HCT116 (cell line): Measurements from ENCODE around the gene PLPP2. TPM values are rescaled to one million over a fixed set of nuclear protein-coding genes. Genes with fewer than 3 reads are reported as not detected.

Source experiments
- ATAC-seq: fragments of 200-7000 bp; cut with Tn5 transposase; 2 replicates; pipeline ENCODE4 v1.9.1; 2020; ENCODE audit warnings: mild to moderate bottlenecking, moderate library complexity
- BruUV-seq: library from RNA; stranded (reverse); fragments of 400-500 nt; replicated peaks from 2 replicates; lab custom pipeline; 2021; lab: Mats Ljungman, UMichigan
- CTCF ChIA-PET: fragments of 300-600 bp; sonication (Branson Sonifier 250); formaldehyde crosslinking; loops from one replicate; lab custom pipeline; 2021; ENCODE audit warnings: antibody characterized with exemption; lab: Charles Lee
- POLR2A ChIA-PET: fragments of 300-600, 350-600 bp; sonication (Branson Sonifier 250); formaldehyde crosslinking; loops from one replicate; lab custom pipeline; 2021; ENCODE audit warnings: antibody characterized with exemption; lab: Charles Lee
- RAD21 ChIA-PET, 2 experiments: fragments of 300-600 bp; sonication (Branson Sonifier 250); formaldehyde crosslinking; loops; one replicate each; lab custom pipeline; 2023; ENCODE audit warnings: low total read pairs in 2 of 2; ENCODE audit not compliant: uncharacterized antibody in 2 of 2, unreplicated experiment in 2 of 2, low non-redundant PET in 1 of 2; lab: Charles Lee
- DNase-seq: peaks from one replicate; pipeline ENCODE4 v3.0.0-alpha.2; 2010; ENCODE audit warnings: low read depth, low spot score
- H2AFZ ChIP-seq: fragments of 200-600 bp; shearing (Covaris generic), sonication (generic); 2 replicates; pipeline ENCODE4 v1.6.1; 2017; ENCODE audit warnings: low read depth, mixed run types, mixed read lengths, antibody characterized with exemption, low read length; ENCODE audit not compliant: poor library complexity, severe bottlenecking
- H3K27ac ChIP-seq: 2 replicates; pipeline ENCODE4 v1.5.1; 2012; ENCODE audit warnings: low read depth, low read length
- H3K27me3 ChIP-seq: fragments of 200-600 bp; sonication (generic); 2 replicates; pipeline ENCODE4 v1.6.1; 2016; ENCODE audit warnings: mixed run types, low read length, mixed read lengths; ENCODE audit not compliant: insufficient read depth
- H3K36me3 ChIP-seq, 2 experiments: fragments of 200-500 bp in 1 of 2; fragments of 200-600 bp in 1 of 2; sonication (Bioruptor generic) in 1 of 2; sonication (generic) in 1 of 2; 2 replicates each; pipeline versions ENCODE4 v1.5.1 to v1.6.1; 2014 to 2016; ENCODE audit warnings: low read length in 2 of 2, inconsistent platforms in 1 of 2, mixed read lengths in 1 of 2, mixed run types in 1 of 2; ENCODE audit not compliant: insufficient read depth in 2 of 2, control insufficient read depth in 1 of 2
- H3K4me1 ChIP-seq, 2 experiments: fragments of 200-600 bp in 1 of 2; sonication (generic) in 1 of 2; 2 replicates each; pipeline versions ENCODE4 v1.5.1 to v1.6.1; 2012 to 2017; ENCODE audit warnings: low read length in 2 of 2, inconsistent platforms in 1 of 2, mild to moderate bottlenecking in 1 of 2, mixed read lengths in 1 of 2, mixed run types in 1 of 2, moderate library complexity in 1 of 2; ENCODE audit not compliant: insufficient read depth in 2 of 2, control insufficient read depth in 1 of 2
- H3K4me2 ChIP-seq: fragments of 200-600 bp; sonication (generic); 2 replicates; pipeline ENCODE4 v1.6.1; 2017; ENCODE audit warnings: mixed run types, low read length, mixed read lengths
- H3K4me3 ChIP-seq, 2 experiments: fragments of 200-600 bp in 1 of 2; sonication (generic) in 1 of 2; replicated peaks in 1 of 2; 2 replicates each; pipeline ENCODE4 v1.5.1; 2011 to 2016; ENCODE audit warnings: low read length in 2 of 2, control low read depth in 1 of 2, low read depth in 1 of 2, mild to moderate bottlenecking in 1 of 2, mixed read lengths in 1 of 2, mixed run types in 1 of 2
- H3K79me2 ChIP-seq: fragments of 200-600 bp; sonication (generic); 2 replicates; pipeline ENCODE4 v1.6.1; 2017; ENCODE audit warnings: mild to moderate bottlenecking, mixed run types, low read length, moderate library complexity, mixed read lengths; ENCODE audit not compliant: insufficient read depth
- H3K9ac ChIP-seq: fragments of 200-600 bp; sonication (generic); 2 replicates; pipeline ENCODE4 v1.6.1; 2016; ENCODE audit warnings: low read length, mixed read lengths
- H3K9me2 ChIP-seq: fragments of 200-600 bp; sonication (generic), shearing (Covaris generic); 2 replicates; pipeline ENCODE4 v1.6.1; 2017; ENCODE audit warnings: mixed run types, mild to moderate bottlenecking, moderate library complexity; ENCODE audit not compliant: insufficient read depth
- H3K9me3 ChIP-seq, 2 experiments: fragments of 200-500 bp in 1 of 2; fragments of 200-600 bp in 1 of 2; sonication (Bioruptor generic) in 1 of 2; sonication (generic) in 1 of 2; 2 replicates each; pipeline ENCODE4 v1.6.1; 2014 to 2017; ENCODE audit warnings: low read length in 2 of 2, mixed read lengths in 2 of 2, inconsistent platforms in 1 of 2, low read depth in 1 of 2, mild to moderate bottlenecking in 1 of 2, mixed run types in 1 of 2, moderate library complexity in 1 of 2; ENCODE audit not compliant: control insufficient read depth in 1 of 2, insufficient read depth in 1 of 2
- H4K20me1 ChIP-seq: fragments of 200-600 bp; sonication (generic), shearing (Covaris generic); 2 replicates; pipeline ENCODE4 v1.6.1; 2017; ENCODE audit warnings: mixed run types, mild to moderate bottlenecking, moderate library complexity; ENCODE audit not compliant: insufficient read depth
- CBX3 ChIP-seq: IDR thresholded peaks from 2 replicates; pipeline ENCODE4 v1.6.1; 2012; ENCODE audit warnings: low read depth
- CEBPB ChIP-seq: IDR thresholded peaks from 2 replicates; pipeline ENCODE4 v1.6.1; 2012; ENCODE audit warnings: low read depth
- EGR1 ChIP-seq: IDR thresholded peaks from 2 replicates; pipeline ENCODE4 v1.6.1; 2012; ENCODE audit warnings: low read depth
- ELF1 ChIP-seq: IDR thresholded peaks from 2 replicates; pipeline ENCODE4 v1.6.1; 2012; ENCODE audit warnings: low read depth, borderline replicate concordance
- EZH2phosphoT487 ChIP-seq: fragments of 200-600 bp; IDR thresholded peaks from 2 replicates; pipeline ENCODE4 v1.6.1; 2018; ENCODE audit warnings: antibody characterized with exemption, borderline replicate concordance
- FOSL1 ChIP-seq: IDR thresholded peaks from 2 replicates; pipeline ENCODE4 v1.6.1; 2012; ENCODE audit warnings: low read depth
- POLR2A ChIP-seq: IDR thresholded peaks from 2 replicates; pipeline ENCODE4 v1.7.0; 2011; ENCODE audit warnings: borderline replicate concordance; ENCODE audit not compliant: insufficient read depth, insufficient read length; ENCODE audit errors: extremely low read depth
- POLR2AphosphoS5 ChIP-seq: IDR thresholded peaks from 2 replicates; pipeline ENCODE4 v1.6.1; 2011; ENCODE audit warnings: mild to moderate bottlenecking, low read depth, low read length, moderate library complexity
- SP1 ChIP-seq: IDR thresholded peaks from 2 replicates; pipeline ENCODE4 v1.6.1; 2012; ENCODE audit warnings: low read depth
- SRF ChIP-seq: IDR thresholded peaks from 2 replicates; pipeline ENCODE4 v1.6.1; 2012; ENCODE audit warnings: low read depth
- YY1 ChIP-seq: IDR thresholded peaks from 2 replicates; pipeline ENCODE4 v1.6.1; 2011; ENCODE audit warnings: low read length, low read depth, moderate library complexity, mild to moderate bottlenecking; ENCODE audit not compliant: insufficient replicate concordance; ENCODE audit errors: extremely low read depth
- ZFX ChIP-seq: fragments of 450-650 bp; IDR thresholded peaks from 2 replicates; pipeline ENCODE4 v1.6.1; 2017
- ZNF274 ChIP-seq: fragments of 200-500 bp; sonication (Bioruptor generic); IDR thresholded peaks from 2 replicates; pipeline ENCODE4 v1.6.1; 2014; ENCODE audit warnings: mild to moderate bottlenecking, low read depth, low read length, inconsistent platforms
- intact Hi-C: fragments of 100-400 bp; cut with micrococcal nuclease; formaldehyde crosslinking; loops from 2 replicates; pipeline ENCODE4 v1.10.0; 2022
- total RNA-seq: library from RNA; stranded (reverse); gene quantifications from one replicate; pipeline ENCODE4 v1.2.1, GENCODE V29; 2021; ENCODE audit not compliant: unreplicated experiment
- TF ChIP-seq, protein P1 (sequence below): IDR thresholded peaks from 2 replicates; pipeline ENCODE4 v1.6.1; 2012; ENCODE audit warnings: low read depth
- TF ChIP-seq, protein P2 (sequence below): IDR thresholded peaks from 2 replicates; pipeline ENCODE4 v1.6.1; 2011; ENCODE audit warnings: mild to moderate bottlenecking, low read length, moderate library complexity; ENCODE audit not compliant: insufficient replicate concordance; ENCODE audit errors: extremely low read depth

The PLPP2 gene
- total RNA-seq, 1 experiment from 2014 or later: 128 TPM

DNA sequence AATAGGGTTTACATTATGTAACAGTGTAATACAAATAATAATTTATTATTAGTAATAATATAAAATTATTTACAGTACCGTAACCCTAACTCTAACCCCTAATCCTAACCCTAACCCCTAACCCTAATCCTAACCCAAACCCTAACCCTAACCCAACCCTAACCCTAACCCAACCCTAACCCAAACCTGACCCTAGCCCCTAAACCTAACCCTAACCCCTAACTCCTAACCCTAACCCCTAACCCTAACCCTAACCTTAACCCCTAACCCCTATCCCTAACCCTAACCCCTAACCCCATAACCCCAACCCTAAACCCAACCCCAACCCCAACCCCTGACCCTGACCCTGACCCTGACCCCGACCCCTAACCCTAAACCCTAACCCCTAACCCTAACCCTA lies 45.7 kb downstream of the PLPP2 start:
- Histone ChIP-seq H3K4me2 (no peak overlapping the region), H3K36me3 (no peaks in the 10 kb centered on the region), H2AFZ (no peak overlapping the region), H3K9me3 (no peaks in the 10 kb centered on the region; a peak in 1 of 4 replicates), H3K79me2 (no peaks in the 10 kb centered on the region), H3K9ac (no peak overlapping the region), H3K4me3 (no peak overlapping the region), H3K9me2 (no peaks in the 10 kb centered on the region), H3K27me3 (no peaks in the 10 kb centered on the region), H3K4me1 (no peaks in the 10 kb centered on the region), H3K27ac (no peak overlapping the region), H4K20me1 (no peaks in the 10 kb centered on the region)
- intact Hi-C loops: no loop called here
- ATAC-seq: no peak
- TF ChIP-seq SP1 (no peak), ZFX (no peak), FOSL1 (no peak), YY1 (no peak), POLR2AphosphoS5 (no peak), ZNF274 (no peak), CBX3 (no peak), EGR1 (no peak), SRF (no peak), POLR2A (no peak), ELF1 (no peak), EZH2phosphoT487 (no peak), CEBPB (no peak)
- TF ChIP-seq, protein P1, sequence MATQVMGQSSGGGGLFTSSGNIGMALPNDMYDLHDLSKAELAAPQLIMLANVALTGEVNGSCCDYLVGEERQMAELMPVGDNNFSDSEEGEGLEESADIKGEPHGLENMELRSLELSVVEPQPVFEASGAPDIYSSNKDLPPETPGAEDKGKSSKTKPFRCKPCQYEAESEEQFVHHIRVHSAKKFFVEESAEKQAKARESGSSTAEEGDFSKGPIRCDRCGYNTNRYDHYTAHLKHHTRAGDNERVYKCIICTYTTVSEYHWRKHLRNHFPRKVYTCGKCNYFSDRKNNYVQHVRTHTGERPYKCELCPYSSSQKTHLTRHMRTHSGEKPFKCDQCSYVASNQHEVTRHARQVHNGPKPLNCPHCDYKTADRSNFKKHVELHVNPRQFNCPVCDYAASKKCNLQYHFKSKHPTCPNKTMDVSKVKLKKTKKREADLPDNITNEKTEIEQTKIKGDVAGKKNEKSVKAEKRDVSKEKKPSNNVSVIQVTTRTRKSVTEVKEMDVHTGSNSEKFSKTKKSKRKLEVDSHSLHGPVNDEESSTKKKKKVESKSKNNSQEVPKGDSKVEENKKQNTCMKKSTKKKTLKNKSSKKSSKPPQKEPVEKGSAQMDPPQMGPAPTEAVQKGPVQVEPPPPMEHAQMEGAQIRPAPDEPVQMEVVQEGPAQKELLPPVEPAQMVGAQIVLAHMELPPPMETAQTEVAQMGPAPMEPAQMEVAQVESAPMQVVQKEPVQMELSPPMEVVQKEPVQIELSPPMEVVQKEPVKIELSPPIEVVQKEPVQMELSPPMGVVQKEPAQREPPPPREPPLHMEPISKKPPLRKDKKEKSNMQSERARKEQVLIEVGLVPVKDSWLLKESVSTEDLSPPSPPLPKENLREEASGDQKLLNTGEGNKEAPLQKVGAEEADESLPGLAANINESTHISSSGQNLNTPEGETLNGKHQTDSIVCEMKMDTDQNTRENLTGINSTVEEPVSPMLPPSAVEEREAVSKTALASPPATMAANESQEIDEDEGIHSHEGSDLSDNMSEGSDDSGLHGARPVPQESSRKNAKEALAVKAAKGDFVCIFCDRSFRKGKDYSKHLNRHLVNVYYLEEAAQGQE: no peak
- TF ChIP-seq, protein P2, sequence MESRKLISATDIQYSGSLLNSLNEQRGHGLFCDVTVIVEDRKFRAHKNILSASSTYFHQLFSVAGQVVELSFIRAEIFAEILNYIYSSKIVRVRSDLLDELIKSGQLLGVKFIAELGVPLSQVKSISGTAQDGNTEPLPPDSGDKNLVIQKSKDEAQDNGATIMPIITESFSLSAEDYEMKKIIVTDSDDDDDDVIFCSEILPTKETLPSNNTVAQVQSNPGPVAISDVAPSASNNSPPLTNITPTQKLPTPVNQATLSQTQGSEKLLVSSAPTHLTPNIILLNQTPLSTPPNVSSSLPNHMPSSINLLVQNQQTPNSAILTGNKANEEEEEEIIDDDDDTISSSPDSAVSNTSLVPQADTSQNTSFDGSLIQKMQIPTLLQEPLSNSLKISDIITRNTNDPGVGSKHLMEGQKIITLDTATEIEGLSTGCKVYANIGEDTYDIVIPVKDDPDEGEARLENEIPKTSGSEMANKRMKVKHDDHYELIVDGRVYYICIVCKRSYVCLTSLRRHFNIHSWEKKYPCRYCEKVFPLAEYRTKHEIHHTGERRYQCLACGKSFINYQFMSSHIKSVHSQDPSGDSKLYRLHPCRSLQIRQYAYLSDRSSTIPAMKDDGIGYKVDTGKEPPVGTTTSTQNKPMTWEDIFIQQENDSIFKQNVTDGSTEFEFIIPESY: no peak
- POLR2A ChIA-PET: no interaction called here
- BruUV-seq: no TSS peak
- RAD21 ChIA-PET: no interaction called here
- CTCF ChIA-PET: no interaction called here
- DNase-seq: no peak

Other genes with a start within 250 kb of the PLPP2 start
- not detected for gene OR4F17, start 184.3 kb downstream of the PLPP2 start, total RNA-seq
- gene MIER2, start 53.4 kb upstream of the PLPP2 start, total RNA-seq: 41.5 TPM
- 7.1 TPM for gene C2CD4C, start 117.7 kb upstream of the PLPP2 start, total RNA-seq
- gene SHC2, start 169.6 kb upstream of the PLPP2 start, total RNA-seq: 2.5 TPM
- gene MADCAM1, start 205.1 kb upstream of the PLPP2 start, total RNA-seq: 0.57 TPM
- gene TPGS1, start 216.1 kb upstream of the PLPP2 start, total RNA-seq: 19.1 TPM
- gene CDC34, start 240.4 kb upstream of the PLPP2 start, total RNA-seq: 87.4 TPM